ENCODE measurements around the gene SH3TC2. TPM values are rescaled to one million over a fixed set of nuclear protein-coding genes. Genes with fewer than 3 reads are reported as not detected.

The SH3TC2 gene
- total RNA-seq, 1 experiment from 2014 or later: 38.8 TPM

- no TSS peak for BruUV-seq (replicated peaks)
- H3K27me3 ChIP-seq (ENCODE audit: insufficient read depth, low read depth): no peaks in the 10 kb centered on the region
- intact Hi-C loops (cut with micrococcal nuclease; ENCODE audit: unreplicated experiment): no loop called here
- DNase-seq: no peak
- H2AFZ ChIP-seq: no peak overlapping the region
- H3K79me2 ChIP-seq (ENCODE audit: low read depth): no peaks in the 10 kb centered on the region
- peaks cover 37% of the 10 kb centered on the region; the same call in 1 of the 2 replicates for H3K36me3 ChIP-seq (ENCODE audit: low read depth)
- CTCF ChIA-PET: interaction anchor here (0.6 kb wide), 1 partner anchor 462 kb away, joined by 3 read pairs; no protein-coding TSS in a partner anchor
- no peak overlapping the region for H3K4me2 ChIP-seq
- no peaks in the 10 kb centered on the region for H3K9me3 ChIP-seq (ENCODE audit: insufficient read depth, low read depth)
- POLR2A ChIA-PET (ENCODE audit: unreplicated experiment): no interaction called here
- H3K4me3 ChIP-seq: no peak overlapping the region
- H4K20me1 ChIP-seq (ENCODE audit: insufficient read depth): no peaks in the 10 kb centered on the region
- no peaks in the 10 kb centered on the region for H3K4me1 ChIP-seq (replicated peaks; ENCODE audit: insufficient read depth)
- no peak overlapping the region for H3K27ac ChIP-seq
- TF ChIP-seq CTCF (conservative IDR thresholded peaks at IDR 0.05) (no peak), EZH2 (IDR thresholded peaks at IDR 0.05; ENCODE audit: low read depth) (no peak)
- no peaks in the 10 kb centered on the region; the same call in 1 of the 2 replicates for H3F3A ChIP-seq (ENCODE audit: insufficient read depth, low read depth)
- no peaks in the 10 kb centered on the region for H3K9me2 ChIP-seq (ENCODE audit: insufficient read depth)
Measured at GRCh38 chr5:149046196-149046829, 16.5 kb downstream of the SH3TC2 start.

- Histone ChIP-seq H2AFZ (no peak overlapping the region), H3K4me2 (no peak overlapping the region), H3K79me2 (ENCODE audit: low read depth) (no peaks in the 10 kb centered on the region), H4K20me1 (ENCODE audit: insufficient read depth) (no peaks in the 10 kb centered on the region), H3F3A (ENCODE audit: insufficient read depth, low read depth) (no peaks in the 10 kb centered on the region), H3K27me3 (ENCODE audit: insufficient read depth, low read depth) (no peaks in the 10 kb centered on the region), H3K9me2 (ENCODE audit: insufficient read depth) (no peaks in the 10 kb centered on the region), H3K27ac (no peak overlapping the region), H3K9me3 (ENCODE audit: insufficient read depth, low read depth) (no peaks in the 10 kb centered on the region), H3K4me3 (no peak overlapping the region), H3K36me3 (ENCODE audit: low read depth) (peaks cover 44% of the 10 kb centered on the region; the same call in 1 of the 2 replicates), H3K4me1 (replicated peaks; ENCODE audit: insufficient read depth) (no peaks in the 10 kb centered on the region)
- DNase-seq: no peak
- intact Hi-C loops (cut with micrococcal nuclease; ENCODE audit: unreplicated experiment): no loop called here
- ChIA-PET POLR2A (ENCODE audit: unreplicated experiment) (interaction anchor here (0.7 kb wide), 1 partner anchor 182 kb away, joined by 7 read pairs; no protein-coding TSS in a partner anchor), CTCF (no interaction called here)
- no TSS peak for BruUV-seq (replicated peaks)
- TF ChIP-seq EZH2 (IDR thresholded peaks at IDR 0.05; ENCODE audit: low read depth): no peak
- no peak for TF ChIP-seq CTCF (conservative IDR thresholded peaks at IDR 0.05)
Measured at GRCh38 chr5:149045089-149045460, 17.8 kb downstream of the SH3TC2 start.

DNA sequence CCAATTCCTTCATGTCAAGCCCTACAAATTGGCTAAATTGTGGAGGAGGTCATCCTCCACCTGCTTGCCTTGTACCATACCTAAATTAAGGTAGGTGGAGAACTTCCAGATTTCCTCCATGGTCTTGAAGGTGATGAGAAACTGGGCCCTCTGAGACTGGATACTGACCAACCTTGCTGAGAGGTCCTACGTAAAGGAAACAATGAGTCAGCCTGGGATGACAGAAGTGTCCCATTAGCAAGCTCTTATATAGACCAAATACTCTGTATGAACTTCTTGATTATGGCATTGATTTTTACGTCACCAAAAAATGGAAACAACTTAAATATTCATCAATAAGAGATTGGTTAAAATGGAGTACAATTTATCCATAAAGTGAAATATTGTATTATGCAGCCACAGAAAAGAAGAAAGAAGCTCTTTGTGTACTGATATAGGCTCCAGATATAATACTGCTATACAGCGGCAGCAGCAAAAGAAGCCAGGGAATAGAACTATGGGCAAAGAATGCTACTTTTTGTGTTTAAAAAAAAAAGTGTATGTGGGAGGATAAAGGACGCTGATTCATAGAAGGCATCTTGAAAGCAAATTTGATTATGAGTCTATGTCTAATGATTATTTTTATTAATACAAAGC, 18.3 kb downstream of the SH3TC2 start:
- Histone ChIP-seq H3K36me3 (ENCODE audit: low read depth) (peaks cover 49% of the 10 kb centered on the region; the same call in 1 of the 2 replicates), H3K27me3 (ENCODE audit: insufficient read depth, low read depth) (no peaks in the 10 kb centered on the region), H3K4me1 (replicated peaks; ENCODE audit: insufficient read depth) (no peaks in the 10 kb centered on the region), H3K4me2 (no peak overlapping the region), H2AFZ (no peak overlapping the region), H3K9me2 (ENCODE audit: insufficient read depth) (no peaks in the 10 kb centered on the region), H3F3A (ENCODE audit: insufficient read depth, low read depth) (no peaks in the 10 kb centered on the region), H3K4me3 (no peak overlapping the region), H3K79me2 (ENCODE audit: low read depth) (no peaks in the 10 kb centered on the region), H4K20me1 (ENCODE audit: insufficient read depth) (no peaks in the 10 kb centered on the region), H3K9me3 (ENCODE audit: insufficient read depth, low read depth) (no peaks in the 10 kb centered on the region), H3K27ac (no peak overlapping the region)
- no TSS peak for BruUV-seq (replicated peaks)
- TF ChIP-seq CTCF (conservative IDR thresholded peaks at IDR 0.05) (no peak), EZH2 (IDR thresholded peaks at IDR 0.05; ENCODE audit: low read depth) (no peak)
- intact Hi-C loops (cut with micrococcal nuclease; ENCODE audit: unreplicated experiment): no loop called here
- DNase-seq: no peak
- ChIA-PET CTCF (no interaction called here), POLR2A (ENCODE audit: unreplicated experiment) (interaction anchor here (0.7 kb wide), 1 partner anchor 182 kb away, joined by 7 read pairs; no protein-coding TSS in a partner anchor)

Data from PC-9 (cell line).